NOMO-1 (cell line): ENCODE measurements around the gene SMURF1.

Experiments used
- DNase-seq, 2 experiments: peaks; one replicate each; lab custom pipeline; 2025; ENCODE audit not compliant: unreplicated experiment in 2 of 2; lab: John Stamatoyannopoulos, UW

SMURF1 gene

DNA sequence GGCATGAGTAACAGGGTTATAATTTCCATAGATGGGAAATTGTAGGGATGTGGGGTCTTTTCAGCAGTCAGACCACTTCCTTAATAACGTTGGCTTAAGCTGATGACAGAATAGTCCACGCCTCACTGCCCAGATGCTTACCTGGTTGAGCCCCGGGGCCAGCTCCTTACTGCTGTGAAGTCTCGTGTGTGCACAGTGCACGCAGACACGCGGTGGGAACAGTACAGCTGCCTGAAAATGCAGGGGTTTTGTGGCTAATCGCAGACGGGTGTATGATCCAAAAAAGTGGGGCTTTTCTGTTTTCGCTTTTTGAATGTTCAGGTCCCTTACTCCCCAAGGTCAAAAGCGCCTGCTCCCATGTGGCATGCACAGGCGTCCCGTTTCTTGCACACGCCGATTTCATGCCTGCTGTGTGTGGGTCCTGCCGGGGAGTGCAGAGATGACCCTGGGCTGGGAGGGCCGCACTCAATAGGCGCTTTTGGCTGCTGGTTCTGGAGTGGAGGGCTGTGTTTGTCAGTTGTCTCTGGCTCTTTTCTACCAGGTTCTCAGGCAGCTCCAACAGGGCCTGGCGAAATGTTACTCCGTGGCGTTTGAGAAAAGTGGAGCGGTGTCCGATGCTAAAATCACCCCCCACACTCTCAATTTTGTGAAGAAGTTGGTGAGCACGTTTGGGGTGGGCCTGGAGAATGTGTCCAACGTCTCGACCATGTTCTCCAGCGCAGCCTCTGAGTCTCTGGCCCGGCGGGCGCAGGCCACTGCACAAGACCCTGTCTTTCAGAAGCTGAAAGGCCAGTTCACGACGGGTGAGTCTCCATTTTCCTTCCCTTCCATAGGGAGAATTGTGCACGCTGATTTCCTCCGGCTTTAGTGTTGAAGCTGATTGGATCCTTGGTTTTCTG lies 149.6 kb downstream of the SMURF1 start:
- DNase-seq, result no peak

DNA sequence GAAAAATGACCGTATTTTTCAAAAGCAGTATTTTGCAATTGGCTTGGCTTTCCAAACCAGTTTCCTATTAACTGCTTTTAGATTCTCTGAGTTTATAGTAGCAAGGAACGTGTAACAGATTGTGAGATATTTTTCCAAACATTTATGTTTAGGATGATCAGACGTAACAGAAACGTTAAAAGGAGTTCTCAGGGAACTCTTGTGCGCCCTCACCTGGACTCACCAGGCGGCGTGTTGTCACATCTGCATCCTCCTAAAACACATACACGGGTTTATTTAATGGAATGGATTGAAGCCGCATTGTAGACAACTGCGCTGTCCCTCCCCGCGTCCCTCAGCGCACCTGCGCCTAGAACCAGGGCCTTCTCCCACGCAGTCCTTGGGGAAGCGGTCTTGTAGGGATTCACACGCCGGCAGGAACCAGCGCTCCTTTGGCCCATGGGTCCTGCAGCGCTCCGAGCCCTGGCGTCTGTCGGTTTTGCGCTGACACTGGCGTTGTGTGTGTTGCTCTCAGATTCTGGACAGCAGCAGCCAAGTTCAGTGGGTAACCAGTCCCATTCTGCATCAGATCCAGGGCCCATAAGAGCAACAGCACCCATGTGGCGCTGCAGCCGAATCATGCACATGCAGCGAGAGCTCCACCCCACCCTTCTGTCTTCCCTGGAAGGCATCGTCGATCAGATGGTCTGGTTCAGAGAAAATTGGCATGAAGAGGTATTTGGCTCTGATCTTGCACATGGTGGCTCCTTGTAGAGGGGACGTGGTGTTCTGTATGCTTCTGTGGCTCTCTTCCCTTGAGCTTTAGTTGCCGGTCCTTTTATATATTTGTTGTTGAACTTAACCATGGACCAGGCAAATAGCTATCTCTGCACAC lies 150.6 kb downstream of the SMURF1 start:
- DNase-seq, result no peak

DNA sequence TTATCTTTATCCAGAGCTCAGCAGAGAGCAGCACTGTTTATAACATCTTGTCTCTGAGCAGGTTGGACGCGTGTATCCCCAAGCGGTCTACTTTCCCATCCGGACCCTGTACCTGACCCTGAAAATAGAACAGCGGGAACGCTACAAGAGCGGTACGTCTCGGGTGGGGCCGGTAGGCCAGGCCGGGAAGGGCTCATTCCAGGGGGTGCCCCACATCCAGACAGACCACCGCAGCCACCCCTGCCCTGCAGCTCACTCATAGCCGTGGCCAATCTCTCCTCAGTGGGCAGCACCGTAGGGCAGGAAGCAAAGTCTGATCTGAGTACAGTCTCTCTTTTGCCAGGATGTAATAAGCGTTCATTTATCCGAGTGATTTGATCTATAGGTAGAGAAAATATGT lies 151.8 kb downstream of the SMURF1 start:
- DNase-seq, result no peak

- DNase-seq, result no peak
Measured at GRCh38 chr7:98991141-98991540, 152.8 kb downstream of the SMURF1 start.

DNA sequence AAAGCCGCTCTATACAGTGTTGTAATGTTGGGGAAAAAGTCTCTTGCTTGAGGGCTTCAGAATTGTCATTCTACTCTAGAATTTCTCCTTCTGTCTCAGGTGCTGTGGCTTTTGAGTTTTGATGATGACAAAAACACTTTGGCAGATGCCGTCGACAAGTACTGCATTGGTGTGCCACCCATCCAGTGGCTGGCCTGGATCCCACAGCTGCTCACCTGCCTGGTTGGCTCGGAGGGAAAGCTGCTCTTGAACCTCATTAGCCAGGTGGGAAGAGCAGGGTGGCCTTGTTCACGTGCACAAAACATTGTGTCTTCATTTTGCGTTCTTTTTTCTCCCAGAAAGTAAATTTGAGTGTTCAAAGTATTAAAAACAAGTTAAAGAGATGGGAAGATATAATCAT lies 153.6 kb downstream of the SMURF1 start:
- DNase-seq, result no peak

GRCh38 chr7:98988641-98989040 lies 155.3 kb downstream of the SMURF1 start:
- no peak for DNase-seq

DNA sequence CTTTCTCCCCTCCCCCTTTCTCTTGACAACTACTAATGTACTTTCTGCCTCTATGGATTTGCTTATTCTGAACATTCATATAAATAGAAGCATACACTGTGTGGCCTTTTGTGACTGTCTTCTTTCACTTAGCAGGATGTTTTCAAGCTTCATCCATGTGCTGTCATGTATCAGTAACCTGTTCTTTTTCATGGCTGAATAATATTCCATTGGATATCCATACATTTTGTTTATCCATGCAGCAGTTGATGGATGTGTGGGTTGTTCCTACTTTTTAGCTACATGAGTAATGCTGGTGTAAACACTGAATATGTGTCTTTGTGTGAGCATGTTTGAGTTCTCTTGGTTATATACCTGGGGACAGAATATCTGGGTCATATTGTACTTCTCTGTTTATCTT lies 158.0 kb downstream of the SMURF1 start:
- no peak for DNase-seq

DNA sequence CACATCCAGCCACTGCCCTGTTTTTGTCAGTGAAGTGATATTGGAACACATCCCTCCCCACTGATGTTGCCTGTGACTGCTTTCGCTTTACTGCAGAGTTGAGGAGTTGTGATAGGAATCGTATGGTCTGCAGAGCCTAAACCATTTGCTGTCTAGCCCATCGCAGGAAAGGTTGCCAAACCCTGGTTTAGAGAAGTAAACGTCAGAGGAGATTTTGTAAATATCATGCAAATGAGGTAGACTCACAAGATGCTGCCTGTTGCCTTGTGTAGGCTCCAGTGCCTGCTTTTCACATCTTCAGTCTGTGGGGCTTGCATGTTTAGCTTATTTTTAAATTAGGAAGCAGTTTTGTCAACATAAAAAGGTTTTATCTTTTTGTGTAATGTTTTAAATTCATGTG lies 158.5 kb downstream of the SMURF1 start:
- no peak for DNase-seq

DNA sequence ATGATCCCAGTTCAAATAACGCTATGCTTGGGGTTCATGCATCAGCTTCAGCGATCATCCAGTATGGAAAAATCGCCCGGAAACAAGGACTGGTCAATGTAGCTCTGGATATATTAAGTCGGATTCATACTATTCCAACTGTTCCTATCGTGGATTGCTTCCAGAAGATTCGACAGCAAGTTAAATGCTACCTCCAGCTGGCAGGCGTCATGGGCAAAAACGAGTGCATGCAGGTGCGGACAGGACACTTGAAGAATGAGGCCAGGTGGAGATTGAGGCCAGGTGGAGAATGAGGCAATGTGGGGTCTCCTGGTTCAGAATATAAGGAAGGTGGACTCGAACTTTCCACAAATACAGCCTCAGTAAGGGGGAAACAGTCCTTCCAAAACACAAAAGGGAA lies 159.8 kb downstream of the SMURF1 start:
- DNase-seq, result no peak

DNA sequence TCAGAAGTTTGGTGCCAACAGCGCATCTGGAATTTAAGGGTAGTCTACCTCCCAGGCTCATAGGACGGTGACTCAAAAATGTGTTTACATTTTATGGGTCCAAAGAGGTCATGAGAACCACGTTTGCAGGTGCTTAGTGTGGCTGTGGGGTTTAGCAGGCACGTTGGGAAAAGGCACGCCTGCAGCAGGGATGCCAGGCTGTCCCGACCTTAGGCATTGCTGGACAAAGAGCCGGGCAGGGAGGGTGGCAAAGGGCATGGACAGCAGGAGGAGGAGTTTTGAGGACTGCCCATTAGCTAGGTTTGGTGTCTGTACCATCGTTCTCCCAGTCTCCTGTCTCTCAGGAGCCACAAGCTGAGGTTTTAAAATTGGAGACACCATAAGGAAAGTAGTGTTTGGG lies 161.2 kb downstream of the SMURF1 start:
- DNase-seq, result no peak

GRCh38 chr7:98981701-98982100 lies 162.2 kb downstream of the SMURF1 start:
- no peak for DNase-seq

DNA sequence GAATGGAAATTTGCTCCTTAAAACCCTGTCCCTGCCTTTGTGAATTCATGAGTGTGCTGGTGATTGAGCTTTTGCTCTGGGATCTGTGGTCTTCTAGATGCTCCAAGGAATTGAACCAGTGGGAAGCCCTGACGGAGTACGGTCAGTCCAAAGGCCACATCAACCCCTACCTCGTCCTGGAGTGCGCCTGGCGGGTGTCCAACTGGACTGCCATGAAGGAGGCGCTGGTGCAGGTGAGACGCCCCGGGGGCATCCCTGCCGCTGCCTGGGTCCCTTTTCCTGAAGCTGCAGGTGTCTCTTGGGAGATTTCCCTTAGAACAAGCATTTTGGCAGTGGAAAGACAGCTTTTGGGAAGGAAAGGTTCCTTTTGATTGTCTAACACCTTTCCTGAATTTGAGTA lies 165.2 kb downstream of the SMURF1 start:
- DNase-seq, result no peak
